Right hindlimb (tissue), 1 donor: Measurements from ENCODE around the gene CYP2W1.
"Not testable (repeated sequence)": the region's sequence is repeated elsewhere in the genome, so short reads cannot be mapped to it uniquely, and the experiment has no call there.

ENCODE experiments used
- DNase-seq: peaks from one replicate; pipeline ENCODE4 v3.0.0-alpha.2; 2018

Gene CYP2W1

GRCh38 chr7:983004-983615, at the start of gene CYP2W1:
TSS of gene CYP2W1 (plus strand) at chr7:983181. CDS start at chr7:983212, 31 bp downstream.
- no peak for DNase-seq

- DNase-seq = no peak
Measured at GRCh38 chr7:934469-935163, 48.4 kb upstream of the CYP2W1 start.

- DNase-seq = no peak
Measured at GRCh38 chr7:935164-935873, 47.7 kb upstream of the CYP2W1 start.

GRCh38 chr7:935874-936385, 47.1 kb upstream of the CYP2W1 start:
- no peak for DNase-seq

- no peak for DNase-seq
Measured at GRCh38 chr7:936386-937054, 46.5 kb upstream of the CYP2W1 start.

GRCh38 chr7:937856-938484, 45.0 kb upstream of the CYP2W1 start:
- no peak for DNase-seq

GRCh38 chr7:938546-939185, 44.3 kb upstream of the CYP2W1 start:
- no peak for DNase-seq

GRCh38 chr7:939843-940242, 43.1 kb upstream of the CYP2W1 start:
- no peak for DNase-seq

GRCh38 chr7:940599-941408, 42.2 kb upstream of the CYP2W1 start:
- DNase-seq = no peak

- not testable (repeated sequence) for DNase-seq
Measured at GRCh38 chr7:943793-944192, 39.2 kb upstream of the CYP2W1 start.

- no peak for DNase-seq
Measured at GRCh38 chr7:944744-945143, 38.2 kb upstream of the CYP2W1 start.

- no peak for DNase-seq
Measured at GRCh38 chr7:945147-945555, 37.8 kb upstream of the CYP2W1 start.

GRCh38 chr7:945556-946255, 37.3 kb upstream of the CYP2W1 start:
- no peak for DNase-seq

GRCh38 chr7:946256-946996, 36.6 kb upstream of the CYP2W1 start:
- no peak for DNase-seq

- no peak for DNase-seq
Measured at GRCh38 chr7:947391-948210, 35.4 kb upstream of the CYP2W1 start.

- no peak for DNase-seq
Measured at GRCh38 chr7:949021-949934, 33.7 kb upstream of the CYP2W1 start.

GRCh38 chr7:951881-952547, 31.0 kb upstream of the CYP2W1 start:
- DNase-seq = no peak
